ENCODE results near the gene APOL4.

DNA sequence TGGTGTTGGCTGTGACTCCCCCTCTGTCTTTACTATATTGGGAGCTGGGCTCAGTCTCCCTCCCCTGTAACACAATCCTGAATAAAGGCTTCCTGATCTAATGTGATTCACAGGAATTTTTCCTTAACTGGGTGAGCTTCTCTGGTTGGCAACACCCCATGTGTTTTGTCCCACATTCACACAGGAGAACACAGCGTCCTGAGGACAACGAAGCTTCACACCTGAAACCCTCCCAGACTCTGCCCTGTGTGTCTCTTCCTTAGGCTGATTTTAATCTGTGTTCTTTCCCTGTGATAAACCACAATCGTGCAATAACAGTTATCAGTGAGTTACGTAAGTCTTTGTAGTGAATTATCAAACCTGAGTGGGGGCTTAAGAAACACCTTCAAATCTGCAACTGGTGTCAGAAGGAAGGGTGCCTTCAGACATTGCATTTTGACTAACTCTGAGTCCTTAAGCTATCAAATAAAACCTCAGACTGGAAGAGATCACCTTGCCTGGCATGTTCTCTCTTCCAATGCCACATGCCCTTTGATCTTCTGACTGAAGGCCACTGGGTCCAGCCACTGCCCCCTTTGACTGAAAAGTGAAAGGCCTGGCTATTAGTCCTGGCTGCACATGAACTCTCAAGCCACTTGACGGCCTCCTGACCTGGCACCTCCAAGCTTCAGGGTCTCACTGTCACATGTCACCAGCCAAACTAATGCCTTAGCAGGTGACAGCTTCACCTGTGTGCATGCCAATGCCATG, 58.4 kb downstream of the APOL4 start:
- TF ChIP-seq EZH2 (IDR thresholded peaks at IDR 0.05; ENCODE audit: insufficient read depth, low read length): no peak
- TF ChIP-seq, protein P1, sequence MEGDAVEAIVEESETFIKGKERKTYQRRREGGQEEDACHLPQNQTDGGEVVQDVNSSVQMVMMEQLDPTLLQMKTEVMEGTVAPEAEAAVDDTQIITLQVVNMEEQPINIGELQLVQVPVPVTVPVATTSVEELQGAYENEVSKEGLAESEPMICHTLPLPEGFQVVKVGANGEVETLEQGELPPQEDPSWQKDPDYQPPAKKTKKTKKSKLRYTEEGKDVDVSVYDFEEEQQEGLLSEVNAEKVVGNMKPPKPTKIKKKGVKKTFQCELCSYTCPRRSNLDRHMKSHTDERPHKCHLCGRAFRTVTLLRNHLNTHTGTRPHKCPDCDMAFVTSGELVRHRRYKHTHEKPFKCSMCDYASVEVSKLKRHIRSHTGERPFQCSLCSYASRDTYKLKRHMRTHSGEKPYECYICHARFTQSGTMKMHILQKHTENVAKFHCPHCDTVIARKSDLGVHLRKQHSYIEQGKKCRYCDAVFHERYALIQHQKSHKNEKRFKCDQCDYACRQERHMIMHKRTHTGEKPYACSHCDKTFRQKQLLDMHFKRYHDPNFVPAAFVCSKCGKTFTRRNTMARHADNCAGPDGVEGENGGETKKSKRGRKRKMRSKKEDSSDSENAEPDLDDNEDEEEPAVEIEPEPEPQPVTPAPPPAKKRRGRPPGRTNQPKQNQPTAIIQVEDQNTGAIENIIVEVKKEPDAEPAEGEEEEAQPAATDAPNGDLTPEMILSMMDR (IDR thresholded peaks at IDR 0.05; ENCODE audit: insufficient read depth, low read depth, low read length): no peak

Data from astrocyte (in vitro differentiated cells and primary cell).